SIG-M5 treated with dmso at 0.1 percent for 504 hours (cell line): ENCODE measurements around the gene SLC25A1.

Experiments
- DNase-seq: peaks from one replicate; lab custom pipeline; 2025; ENCODE audit not compliant: unreplicated experiment; lab: John Stamatoyannopoulos, UW

SLC25A1 gene

DNA sequence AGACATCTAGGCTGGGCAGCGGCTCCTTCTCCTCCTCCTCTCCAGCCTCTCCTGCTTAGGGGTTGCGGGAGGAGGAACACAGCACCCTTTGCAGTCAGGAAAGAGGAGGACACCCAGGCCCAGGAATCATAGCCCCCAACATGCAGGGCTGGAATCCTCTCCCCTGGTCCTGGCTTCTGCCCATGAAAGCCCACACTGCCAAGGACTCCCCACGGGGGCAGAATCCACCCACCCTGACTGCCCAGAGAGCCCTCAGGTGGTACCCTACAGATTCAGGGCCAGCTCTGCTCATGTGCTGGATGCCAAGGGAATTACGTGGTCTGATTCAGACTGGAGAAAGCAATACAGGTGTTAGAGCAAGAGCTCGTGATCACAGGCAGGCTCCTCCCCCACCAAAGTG lies 38.6 kb downstream of the SLC25A1 start:
- no peak for DNase-seq

DNA sequence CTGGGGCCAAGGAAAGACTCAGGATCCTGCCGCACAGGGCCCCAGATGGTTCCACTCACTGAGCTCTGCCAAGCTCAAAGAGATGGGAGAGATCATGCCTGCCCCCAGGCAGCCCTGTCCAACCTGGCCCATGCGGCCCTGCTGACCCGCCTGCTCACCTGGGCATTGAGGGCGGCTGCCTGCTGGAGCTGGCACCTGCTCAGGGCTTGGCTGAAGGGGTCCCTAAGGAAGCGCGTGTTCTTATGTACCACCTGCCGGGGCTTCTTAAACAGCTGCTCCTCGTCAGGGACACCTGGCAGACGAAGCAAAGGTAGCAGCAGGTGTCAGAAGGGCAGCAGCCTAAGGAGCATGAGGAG lies 39.6 kb downstream of the SLC25A1 start:
- no peak for DNase-seq

DNA sequence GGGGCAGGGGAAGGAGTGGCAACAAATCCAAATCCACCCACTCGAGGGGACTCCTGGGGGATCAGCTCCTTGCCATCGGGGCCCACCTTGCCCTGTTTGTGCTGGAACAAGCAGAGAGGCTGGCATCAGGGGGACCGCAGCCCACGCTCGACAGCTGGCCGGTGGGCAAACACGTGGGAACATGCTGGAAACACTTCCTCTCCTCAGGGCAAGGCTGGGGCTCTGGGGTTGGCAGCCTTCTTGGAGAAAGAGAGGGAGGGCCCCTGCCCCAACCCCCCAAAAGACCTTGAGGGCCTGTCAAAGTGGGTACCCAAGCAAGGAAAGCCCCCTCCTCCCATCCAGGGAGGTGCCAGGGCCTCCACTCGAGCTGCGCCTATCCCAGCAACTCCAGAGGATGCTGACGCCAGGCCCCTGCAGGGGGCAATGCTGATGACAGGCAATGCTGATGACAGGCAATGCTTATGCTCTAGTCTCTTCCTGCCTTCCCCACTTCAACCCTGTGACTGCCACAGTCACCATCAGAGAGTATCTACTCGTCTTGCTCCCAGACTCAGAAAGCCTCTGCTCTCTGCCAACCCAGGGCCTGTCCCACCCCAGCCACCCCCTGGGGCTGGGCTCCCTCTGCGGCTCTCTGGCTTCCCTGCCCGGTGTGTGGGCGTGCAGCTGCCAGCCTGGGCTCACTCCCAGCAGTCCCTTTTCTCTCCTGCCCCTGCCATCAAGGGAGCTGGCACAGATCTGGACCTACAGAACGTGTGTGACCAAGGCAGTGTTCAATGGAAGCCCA lies 40.1 kb downstream of the SLC25A1 start:
- no peak for DNase-seq

DNA sequence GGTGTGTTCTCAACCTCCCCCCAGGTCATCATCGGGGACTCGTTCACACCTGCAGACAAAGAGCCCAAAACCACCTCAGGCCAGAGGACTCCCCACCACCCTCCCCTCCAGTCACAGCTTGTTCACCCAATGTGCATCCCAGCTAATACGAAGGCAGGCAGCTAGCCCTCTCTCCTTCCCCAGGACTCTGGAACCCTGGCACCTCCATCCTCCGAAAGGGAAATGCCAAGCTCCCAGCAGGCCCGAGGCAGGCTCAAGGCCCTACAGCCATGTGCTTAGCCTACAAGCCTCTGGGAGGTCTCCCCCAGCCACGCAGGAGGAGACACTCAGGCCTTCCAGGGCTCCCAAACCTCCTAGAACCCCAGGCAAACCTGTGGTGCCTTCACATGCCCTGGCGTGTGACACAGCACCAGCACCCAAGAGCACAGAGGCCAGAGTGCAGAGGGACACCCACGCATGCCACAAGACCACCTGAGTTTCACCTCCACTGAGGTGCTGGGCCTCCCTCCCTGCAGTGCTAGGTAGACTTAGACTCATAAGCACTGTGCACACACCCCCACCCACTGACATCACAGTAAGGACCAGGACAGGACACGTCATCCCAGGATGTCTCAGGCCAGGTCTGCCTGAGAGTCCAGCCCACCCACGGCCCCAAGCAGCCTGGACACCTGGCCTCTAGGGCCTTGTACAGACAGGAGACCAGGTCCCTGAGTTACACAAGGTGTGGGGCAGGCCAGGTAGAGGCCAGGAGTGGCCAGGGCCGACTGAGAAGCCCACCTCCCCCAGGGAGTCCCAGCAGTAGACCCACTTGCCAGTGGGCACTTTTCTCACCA lies 40.9 kb downstream of the SLC25A1 start:
- DNase-seq = no peak

DNA sequence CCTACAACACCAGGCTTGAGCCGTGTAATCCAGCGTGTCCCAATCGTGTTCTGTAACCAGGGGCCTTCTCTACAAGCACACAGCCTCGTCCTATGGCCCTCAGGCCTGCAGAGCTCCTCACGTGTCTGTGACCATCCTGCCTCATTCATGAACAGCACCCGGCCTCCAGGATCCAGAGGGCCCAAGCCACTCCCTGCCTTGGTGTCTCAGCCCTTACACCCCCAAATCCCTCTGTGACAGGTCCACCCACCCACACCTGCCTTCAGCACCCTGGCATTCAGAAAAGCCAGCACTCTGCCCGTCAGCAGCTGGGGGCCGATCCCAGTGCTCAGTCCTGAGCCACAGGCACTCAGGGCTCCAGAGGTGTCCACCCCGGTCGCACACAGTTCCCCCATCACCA lies 41.6 kb downstream of the SLC25A1 start:
- no peak for DNase-seq

DNA sequence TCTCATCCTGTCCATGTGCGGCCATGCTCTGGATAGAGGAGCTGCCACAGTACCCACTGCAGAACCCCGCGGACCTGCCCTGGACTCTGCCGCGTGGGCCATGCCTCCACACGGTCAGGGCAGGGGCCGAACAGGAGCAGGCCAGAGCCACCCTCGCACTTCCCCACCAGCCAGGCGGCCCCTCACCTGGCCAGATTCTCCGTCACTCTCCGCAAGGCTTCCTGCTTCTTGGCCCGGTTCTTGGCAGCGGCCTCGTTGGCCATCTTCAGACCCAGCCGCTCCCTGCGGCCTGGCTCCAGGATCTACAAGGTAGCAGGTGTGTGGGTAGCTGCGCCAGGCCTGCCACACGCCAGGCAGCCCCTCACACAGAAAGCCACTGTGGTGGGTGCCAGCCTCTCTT lies 43.7 kb downstream of the SLC25A1 start:
- no peak for DNase-seq

DNA sequence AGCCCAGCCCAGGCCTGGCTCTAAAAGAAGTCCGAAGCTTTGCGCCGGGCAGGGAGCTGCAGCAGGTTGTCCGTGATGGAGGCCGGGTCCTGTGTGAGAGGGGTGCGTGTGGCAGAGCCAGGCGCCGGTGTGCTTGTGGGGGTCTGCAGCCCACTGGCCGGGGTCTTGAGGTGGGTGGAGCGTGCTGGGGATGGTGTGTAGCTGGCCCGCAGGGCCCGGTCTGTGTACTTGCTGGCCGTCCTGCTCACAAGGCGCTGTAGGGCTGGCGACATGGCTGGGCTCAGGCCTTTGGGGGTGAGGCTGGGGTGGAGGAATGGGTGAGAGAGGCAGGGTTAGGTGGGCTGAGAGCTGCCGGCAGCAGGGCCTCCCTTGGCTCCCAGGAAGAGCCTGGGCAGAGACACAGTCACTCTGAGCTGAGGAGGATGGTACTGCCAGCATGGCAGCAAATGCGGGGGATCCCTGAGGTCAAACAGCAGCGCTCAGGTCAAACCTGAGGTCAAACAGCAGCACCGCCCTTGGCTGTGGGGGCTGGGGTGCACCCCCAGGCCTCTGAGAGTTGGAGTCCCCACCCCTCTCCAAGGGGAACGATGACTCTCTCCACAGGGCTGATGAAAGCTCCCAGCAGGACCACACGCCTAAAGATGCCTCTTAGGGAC lies 44.2 kb downstream of the SLC25A1 start:
- DNase-seq = no peak

DNA sequence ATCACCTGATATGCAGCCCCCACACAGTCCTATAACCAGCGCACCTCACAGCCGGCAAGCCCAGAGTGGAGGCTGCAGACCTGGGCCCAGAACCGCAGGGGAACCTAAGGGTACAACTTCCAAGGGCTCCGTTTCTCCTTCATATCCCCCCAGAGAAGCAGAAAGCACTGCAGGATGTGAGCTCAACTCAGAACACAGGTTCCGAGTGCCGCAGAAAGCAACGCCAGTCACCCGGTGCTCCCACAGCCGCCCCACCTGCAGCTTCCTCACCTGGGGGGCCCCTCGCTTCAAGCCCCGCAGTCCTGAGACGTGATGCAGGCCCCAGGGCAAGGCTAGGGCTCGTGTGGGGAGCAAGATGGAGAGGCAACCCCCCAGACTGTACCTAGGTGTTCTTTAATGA lies 45.0 kb downstream of the SLC25A1 start:
- no peak for DNase-seq

DNA sequence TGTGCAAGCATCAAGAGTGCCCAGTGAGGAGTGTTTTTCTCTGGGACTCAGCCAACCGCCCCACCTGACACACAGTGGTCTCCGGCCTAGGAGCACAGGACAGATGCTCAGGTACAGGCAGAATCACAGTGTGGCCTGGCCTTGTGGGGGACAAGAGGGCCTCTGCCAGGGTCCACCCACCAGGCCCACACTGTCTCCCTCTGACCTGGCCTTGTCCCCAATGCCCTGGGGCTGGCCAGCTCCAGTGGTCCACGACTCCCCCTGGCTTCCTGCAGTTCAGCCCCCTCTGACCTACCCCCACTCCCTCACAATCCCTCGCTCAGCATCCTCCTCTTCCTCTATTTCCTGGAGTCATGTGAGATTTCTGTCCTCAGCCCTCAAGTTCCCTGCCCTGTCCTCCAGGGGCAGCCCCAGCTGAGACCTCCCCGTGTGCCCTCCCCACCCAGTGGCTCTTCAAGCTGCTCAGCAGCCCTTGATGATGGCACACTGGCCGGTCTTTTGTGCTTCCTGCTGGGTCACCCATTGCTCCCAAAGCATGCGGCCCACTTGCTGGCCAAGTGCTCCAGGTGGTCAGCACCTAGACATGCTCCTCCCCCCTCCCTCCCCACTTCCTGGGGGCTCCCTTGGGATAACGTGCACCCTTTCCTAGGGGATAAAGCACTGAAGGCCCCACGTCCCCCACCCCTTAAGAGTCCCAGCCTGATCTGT lies 45.7 kb downstream of the SLC25A1 start:
- no peak for DNase-seq

DNA sequence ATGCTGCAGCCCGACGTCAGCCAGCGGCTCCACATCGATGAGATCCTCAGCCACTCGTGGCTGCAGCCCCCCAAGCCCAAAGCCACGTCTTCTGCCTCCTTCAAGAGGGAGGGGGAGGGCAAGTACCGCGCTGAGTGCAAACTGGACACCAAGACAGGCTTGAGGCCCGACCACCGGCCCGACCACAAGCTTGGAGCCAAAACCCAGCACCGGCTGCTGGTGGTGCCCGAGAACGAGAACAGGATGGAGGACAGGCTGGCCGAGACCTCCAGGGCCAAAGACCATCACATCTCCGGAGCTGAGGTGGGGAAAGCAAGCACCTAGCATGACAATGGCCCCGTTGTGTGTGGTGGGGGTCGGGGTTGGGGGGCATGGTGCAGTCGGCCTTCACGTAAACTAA lies 46.4 kb downstream of the SLC25A1 start:
- no peak for DNase-seq

DNA sequence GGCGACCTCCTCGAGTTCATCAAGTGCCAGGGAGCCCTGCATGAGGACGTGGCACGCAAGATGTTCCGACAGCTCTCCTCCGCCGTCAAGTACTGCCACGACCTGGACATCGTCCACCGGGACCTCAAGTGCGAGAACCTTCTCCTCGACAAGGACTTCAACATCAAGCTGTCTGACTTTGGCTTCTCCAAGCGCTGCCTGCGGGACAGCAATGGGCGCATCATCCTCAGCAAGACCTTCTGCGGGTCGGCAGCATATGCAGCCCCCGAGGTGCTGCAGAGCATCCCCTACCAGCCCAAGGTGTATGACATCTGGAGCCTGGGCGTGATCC lies 46.9 kb downstream of the SLC25A1 start:
- no peak for DNase-seq

DNA sequence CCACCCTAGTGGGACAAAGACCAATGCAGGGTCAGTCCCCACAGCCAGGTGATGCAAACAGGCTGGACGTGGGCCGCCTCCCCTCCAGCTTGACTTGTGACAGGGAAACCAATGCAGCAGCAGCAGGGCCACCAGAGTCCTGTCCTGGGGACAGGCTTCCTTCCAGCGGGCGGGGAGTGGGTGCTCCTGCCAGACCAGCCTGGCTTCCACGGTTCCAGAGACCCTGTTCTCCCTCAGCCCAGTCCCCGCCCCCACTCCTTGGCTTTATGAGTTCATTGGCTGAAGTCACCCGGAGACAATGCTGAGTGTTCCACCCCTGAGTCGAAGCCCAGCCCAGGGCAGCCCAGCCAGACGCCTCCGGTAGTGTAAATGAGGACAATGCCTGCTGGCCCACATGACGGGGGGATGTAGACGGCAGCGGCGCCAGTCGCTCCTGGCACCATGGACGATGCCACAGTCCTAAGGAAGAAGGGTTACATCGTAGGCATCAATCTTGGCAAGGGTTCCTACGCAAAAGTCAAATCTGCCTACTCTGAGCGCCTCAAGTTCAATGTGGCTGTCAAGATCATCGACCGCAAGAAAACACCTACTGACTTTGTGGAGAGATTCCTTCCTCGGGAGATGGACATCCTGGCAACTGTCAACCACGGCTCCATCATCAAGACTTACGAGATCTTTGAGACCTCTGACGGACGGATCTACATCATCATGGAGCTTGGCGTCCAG lies 47.4 kb downstream of the SLC25A1 start, which contains the start of gene TSSK2:
Gene TSSK2, plus strand, starts transcription at position 350 of the 726 bp plus-strand sequence. Its CDS starts 92 bp downstream, at position 442.
- no peak for DNase-seq

DNA sequence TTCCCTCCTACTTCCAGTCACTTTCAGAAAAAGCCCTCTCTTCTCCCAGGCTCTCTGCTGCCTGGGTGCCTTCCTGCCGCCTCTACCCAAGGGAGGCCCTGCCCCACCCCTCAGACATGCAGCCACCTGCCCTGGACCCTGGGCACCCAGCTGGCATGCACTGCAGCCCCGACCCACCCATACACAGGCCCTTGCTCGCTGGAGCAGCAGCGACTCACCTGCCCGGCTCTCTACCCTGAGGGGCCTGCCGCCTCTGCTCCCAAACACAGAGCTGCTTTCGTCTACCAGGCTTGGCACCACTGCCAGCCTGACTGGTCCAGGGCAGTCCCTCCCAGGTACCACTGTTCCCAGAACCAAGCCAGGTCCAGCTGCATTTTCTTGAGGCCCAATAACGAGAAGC lies 48.7 kb downstream of the SLC25A1 start:
- DNase-seq = no peak

DNA sequence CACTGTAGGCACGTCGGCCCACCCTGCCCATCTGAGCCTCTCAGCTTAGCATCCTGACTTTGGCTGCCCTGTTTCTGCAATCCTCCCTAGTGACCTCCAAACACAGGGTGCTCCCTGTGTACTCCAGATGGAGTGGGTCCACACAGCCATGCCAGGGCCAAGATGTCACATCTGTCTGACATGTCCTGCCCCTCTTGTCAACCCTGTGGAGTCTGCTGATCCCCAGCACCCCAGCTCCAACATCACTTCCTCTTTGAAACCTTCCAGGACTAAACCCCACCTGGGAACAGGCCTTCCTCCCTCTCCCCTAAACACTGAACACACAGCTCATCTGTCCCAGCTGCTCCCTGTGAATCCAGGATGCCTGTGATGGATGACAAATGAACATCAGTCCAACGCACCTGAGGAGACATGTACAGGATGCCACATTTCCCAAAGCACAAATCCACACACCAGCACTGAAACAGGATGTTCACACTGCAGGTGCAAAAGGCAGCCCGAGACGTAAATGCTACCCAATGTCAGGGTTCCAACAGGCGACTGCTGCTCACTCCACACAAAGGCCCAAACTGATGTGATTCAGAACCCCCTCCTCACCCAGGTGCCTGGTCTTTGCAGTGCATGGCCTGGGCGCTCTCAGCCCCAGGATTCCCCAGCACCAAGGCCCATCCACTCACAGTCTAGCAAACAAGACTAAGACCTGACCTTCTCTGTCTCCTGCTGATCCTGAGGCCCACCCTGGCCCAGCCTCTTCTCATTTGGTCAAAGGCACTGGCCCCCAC lies 49.4 kb downstream of the SLC25A1 start:
- DNase-seq = no peak

DNA sequence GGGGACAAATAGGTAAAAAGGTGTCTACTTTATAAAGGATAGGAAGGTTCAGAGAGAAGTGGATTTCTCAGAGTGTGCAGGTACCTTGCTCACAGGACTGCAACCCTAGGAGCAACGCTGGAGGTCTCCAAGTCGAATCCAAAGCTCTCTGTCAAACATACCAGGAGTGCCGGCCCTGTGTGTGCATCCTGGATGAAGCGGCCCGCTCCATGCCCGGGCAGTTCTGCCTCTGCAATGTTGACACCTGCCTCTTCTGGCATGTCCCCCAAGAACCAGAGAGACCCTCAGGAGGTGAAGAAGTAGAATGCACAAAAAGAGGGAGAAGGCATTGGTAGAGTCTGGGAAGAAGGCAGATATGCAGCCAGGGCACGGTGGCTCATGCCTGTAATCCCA lies 50.5 kb downstream of the SLC25A1 start:
- no peak for DNase-seq

DNA sequence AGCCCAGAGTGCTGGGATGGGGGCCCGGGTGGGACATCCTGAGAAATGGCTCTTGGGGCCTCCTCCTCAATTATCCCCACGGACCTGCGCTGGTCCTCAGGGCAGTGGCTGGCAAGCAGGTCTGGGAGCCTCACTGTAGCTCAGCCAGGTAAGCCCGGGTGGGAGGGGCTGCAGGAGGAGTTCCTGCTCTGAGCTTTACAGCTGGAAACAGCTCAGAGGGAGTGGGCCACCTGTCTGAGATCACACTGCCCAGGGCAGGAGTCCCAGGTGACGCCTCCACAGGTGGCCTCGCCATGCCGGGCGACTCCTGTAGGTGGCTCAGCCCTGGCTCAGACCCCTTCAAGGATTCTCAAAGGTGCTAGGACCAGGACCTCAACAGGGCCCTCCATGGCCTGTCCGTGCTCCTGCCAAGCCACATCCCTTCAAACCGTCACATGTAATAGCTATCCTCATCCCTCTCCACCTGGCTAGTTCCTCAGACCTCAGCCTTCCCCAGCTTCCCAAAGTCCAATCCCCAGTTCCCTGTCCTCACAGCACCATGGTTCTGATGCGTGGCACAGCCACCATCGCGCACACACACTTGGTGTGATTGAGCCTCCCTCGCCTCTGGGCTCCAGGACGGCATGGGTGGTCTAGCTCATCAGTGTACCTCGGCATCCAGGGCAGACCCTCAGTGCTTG lies 51.1 kb downstream of the SLC25A1 start:
- no peak for DNase-seq

DNA sequence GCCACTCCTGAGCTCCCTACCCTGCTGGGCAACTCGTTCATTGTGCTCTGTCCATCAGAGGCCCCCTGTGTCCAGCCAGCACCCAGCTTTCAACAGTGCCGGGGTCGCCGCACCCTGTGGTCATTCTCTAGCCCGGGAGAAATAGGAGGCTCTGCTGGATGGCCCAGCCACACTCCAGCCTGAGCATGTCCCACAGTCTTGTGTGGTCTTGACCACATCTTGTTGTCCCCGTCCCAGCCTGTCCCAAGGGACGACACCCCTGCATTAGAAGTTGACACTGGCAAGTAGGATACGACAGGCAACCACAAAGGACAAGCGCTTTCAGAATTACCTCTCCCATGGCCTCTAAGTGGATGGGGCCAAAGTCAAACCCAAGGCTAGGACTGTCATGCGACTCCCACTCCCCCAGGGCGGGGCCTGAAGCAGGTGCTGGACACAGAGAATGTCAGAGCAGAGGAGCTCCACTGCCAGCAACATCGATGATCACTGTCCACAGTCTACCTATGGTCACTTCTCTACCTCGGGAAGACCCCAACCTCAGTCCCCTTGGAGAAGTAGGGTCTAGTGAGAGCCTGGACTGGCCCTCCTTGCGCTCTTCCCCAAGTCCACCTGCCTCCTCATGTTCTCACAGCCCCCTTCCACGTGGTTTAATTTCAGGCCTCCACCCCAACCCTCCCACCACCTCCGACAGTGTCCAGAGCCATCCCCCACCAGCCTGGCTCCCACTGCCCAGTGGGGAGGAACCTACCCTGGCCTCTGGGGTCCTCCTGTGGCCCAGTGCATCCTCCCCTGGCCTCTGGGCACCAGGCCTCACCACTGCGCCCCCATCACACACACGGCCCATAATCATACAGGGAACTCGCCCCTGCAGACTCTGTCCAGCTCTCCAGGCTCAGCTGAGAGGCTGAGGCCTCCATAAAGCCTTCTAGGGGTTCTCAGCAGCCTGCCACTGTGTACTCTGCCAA lies 51.9 kb downstream of the SLC25A1 start:
- no peak for DNase-seq
